Activated CD8-positive, alpha-beta T cell treated with anti-CD3 and anti-CD28 coated beads, Interleukin-2, amount 10 ng/mL, durations not matched to agents 7 days and 5 days (primary cell): Measurements from ENCODE around the gene LBR. TPM values are rescaled to one million over a fixed set of nuclear protein-coding genes. Genes with fewer than 3 reads are reported as not detected.
"Not testable (repeated sequence)": the region's sequence is repeated elsewhere in the genome, so short reads cannot be mapped to it uniquely, and the experiment has no call there.

ENCODE experiments used
- ATAC-seq: fragments of 150-1000 bp; cut with Tn5 transposase; one replicate; pipeline ENCODE4 v1.10.0; 2021; ENCODE audit warnings: moderate library complexity
- CTCF ChIA-PET: fragments of 350-600 bp; sonication (Branson Sonifier 250); formaldehyde crosslinking; loops from one replicate; lab custom pipeline; 2021; ENCODE audit warnings: antibody characterized with exemption; lab: Charles Lee
- POLR2A ChIA-PET: fragments of 350-600 bp; sonication (Branson Sonifier 250); formaldehyde crosslinking; loops from one replicate; lab custom pipeline; 2021; ENCODE audit warnings: antibody characterized with exemption; lab: Charles Lee
- DNase-seq: peaks from one replicate; pipeline ENCODE4 v3.0.0-alpha.2; 2020
- H3K27ac Mint-ChIP-seq: one replicate; pipeline ENCODE4 v1.8.0; 2021; ENCODE audit warnings: mild to moderate bottlenecking, mixed read lengths
- H3K27me3 Mint-ChIP-seq: one replicate; pipeline ENCODE4 v1.8.0; 2021; ENCODE audit warnings: low read depth, mixed read lengths
- H3K36me3 Mint-ChIP-seq: one replicate; pipeline ENCODE4 v1.8.0; 2021; ENCODE audit warnings: low read depth, mixed read lengths
- H3K4me1 Mint-ChIP-seq: one replicate; pipeline ENCODE4 v1.8.0; 2021; ENCODE audit warnings: low read depth, mixed read lengths
- H3K4me3 Mint-ChIP-seq: one replicate; pipeline ENCODE4 v1.8.0; 2021; ENCODE audit warnings: mild to moderate bottlenecking, mixed read lengths
- H3K9me3 Mint-ChIP-seq: one replicate; pipeline ENCODE4 v1.8.0; 2022; ENCODE audit warnings: mixed read lengths; ENCODE audit not compliant: insufficient read depth
- total RNA-seq, 2 experiments: library from RNA; stranded (reverse); gene quantifications; one replicate each; pipeline ENCODE4 v1.2.3, GENCODE V29; 2021

LBR gene
- total RNA-seq, 2 experiments from 2014 or later = 226 to 234 TPM

GRCh38 chr1:225396357-225396756 is 31.5 kb downstream of the LBR start:
- no peaks in the 10 kb centered on the region for H3K9me3 Mint-ChIP-seq
- ChIA-PET CTCF (no interaction called here), POLR2A (no interaction called here)
- H3K4me3 Mint-ChIP-seq = no peak overlapping the region
- peaks cover 2% of the 10 kb centered on the region for H3K4me1 Mint-ChIP-seq
- H3K36me3 Mint-ChIP-seq = peaks cover 58% of the 10 kb centered on the region
- ATAC-seq (peak; percentile 26), DNase-seq (no peak)
- H3K27ac Mint-ChIP-seq = no peak overlapping the region
- H3K27me3 Mint-ChIP-seq = no peaks in the 10 kb centered on the region

- ChIA-PET POLR2A (interaction anchor here (1.1 kb wide), 1 partner anchor 16 kb away, joined by 3 read pairs; no protein-coding TSS in a partner anchor), CTCF (no interaction called here)
- H3K4me1 Mint-ChIP-seq = peaks cover 6% of the 10 kb centered on the region
- H3K27ac Mint-ChIP-seq = peak overlapping the region; percentile 31
- H3K36me3 Mint-ChIP-seq = peaks cover 4% of the 10 kb centered on the region
- ATAC-seq = no peak
- no peaks in the 10 kb centered on the region for H3K27me3 Mint-ChIP-seq
- H3K9me3 Mint-ChIP-seq = no peaks in the 10 kb centered on the region
- no peak for DNase-seq
- H3K4me3 Mint-ChIP-seq = no peak overlapping the region
These were observed 38.0 kb downstream of the LBR start for GRCh38 chr1:225389843-225390242.

GRCh38 chr1:225388372-225388771 is 39.5 kb downstream of the LBR start:
- CTCF ChIA-PET = no interaction called here
- POLR2A ChIA-PET = no interaction called here
- ATAC-seq (no peak), DNase-seq (no peak)
- H3K36me3 Mint-ChIP-seq = peaks cover 4% of the 10 kb centered on the region
- H3K27ac Mint-ChIP-seq = no peak overlapping the region
- peaks cover 6% of the 10 kb centered on the region for H3K4me1 Mint-ChIP-seq
- H3K4me3 Mint-ChIP-seq = no peak overlapping the region
- H3K27me3 Mint-ChIP-seq = no peaks in the 10 kb centered on the region
- H3K9me3 Mint-ChIP-seq = no peaks in the 10 kb centered on the region

GRCh38 chr1:225386860-225387259 is 41.0 kb downstream of the LBR start:
- H3K36me3 Mint-ChIP-seq = not testable (repeated sequence)

GRCh38 chr1:225380691-225381090 is 47.1 kb downstream of the LBR start:
- DNase-seq (no peak), ATAC-seq (no peak)
- no peak overlapping the region for H3K4me3 Mint-ChIP-seq
- H3K27ac Mint-ChIP-seq = no peak overlapping the region
- peaks cover 3% of the 10 kb centered on the region for H3K4me1 Mint-ChIP-seq
- H3K27me3 Mint-ChIP-seq = no peaks in the 10 kb centered on the region
- POLR2A ChIA-PET = no interaction called here
- H3K36me3 Mint-ChIP-seq = peaks cover 2% of the 10 kb centered on the region
- CTCF ChIA-PET = interaction anchor here (1.3 kb wide), 1 partner anchor 634 kb away, joined by 3 read pairs; no protein-coding TSS in a partner anchor
- H3K9me3 Mint-ChIP-seq = no peaks in the 10 kb centered on the region

More at GRCh38 chr1:225386860-225387259, 41.0 kb downstream of the LBR start:
- DNase-seq, POLR2A ChIA-PET, H3K9me3 Mint-ChIP-seq, H3K27me3 Mint-ChIP-seq, H3K4me1 Mint-ChIP-seq, CTCF ChIA-PET, ATAC-seq, H3K27ac Mint-ChIP-seq, H3K4me3 Mint-ChIP-seq: not testable (repeated sequence)

GRCh38 chr1:225378880-225379279 is 49.0 kb downstream of the LBR start:
- CTCF ChIA-PET = no interaction called here
- Mint-ChIP-seq H3K36me3 (no peaks in the 10 kb centered on the region), H3K4me1 (peaks cover 3% of the 10 kb centered on the region), H3K9me3 (no peaks in the 10 kb centered on the region), H3K27ac (no peak overlapping the region), H3K4me3 (no peak overlapping the region), H3K27me3 (no peaks in the 10 kb centered on the region)
- no peak for ATAC-seq
- no peak for DNase-seq
- POLR2A ChIA-PET = no interaction called here

GRCh38 chr1:225374996-225375395 is 52.8 kb downstream of the LBR start:
- ATAC-seq (no peak), DNase-seq (no peak)
- Mint-ChIP-seq H3K4me1 (peaks cover 1% of the 10 kb centered on the region), H3K4me3 (no peak overlapping the region), H3K27me3 (no peaks in the 10 kb centered on the region), H3K36me3 (no peaks in the 10 kb centered on the region), H3K9me3 (no peaks in the 10 kb centered on the region), H3K27ac (no peak overlapping the region)
- ChIA-PET CTCF (no interaction called here), POLR2A (no interaction called here)

GRCh38 chr1:225373155-225373554 is 54.7 kb downstream of the LBR start:
- Mint-ChIP-seq H3K27me3 (no peaks in the 10 kb centered on the region), H3K4me1 (no peaks in the 10 kb centered on the region), H3K9me3 (no peaks in the 10 kb centered on the region), H3K4me3 (no peak overlapping the region), H3K36me3 (no peaks in the 10 kb centered on the region), H3K27ac (no peak overlapping the region)
- no peak for DNase-seq
- POLR2A ChIA-PET = no interaction called here
- CTCF ChIA-PET = no interaction called here
- no peak for ATAC-seq

GRCh38 chr1:225371366-225372010 is 56.4 kb downstream of the LBR start:
- H3K4me1 Mint-ChIP-seq = no peaks in the 10 kb centered on the region
- POLR2A ChIA-PET = no interaction called here
- CTCF ChIA-PET = no interaction called here
- H3K9me3 Mint-ChIP-seq = no peaks in the 10 kb centered on the region
- H3K27ac Mint-ChIP-seq = no peak overlapping the region
- no peaks in the 10 kb centered on the region for H3K36me3 Mint-ChIP-seq
- no peak overlapping the region for H3K4me3 Mint-ChIP-seq
- no peaks in the 10 kb centered on the region for H3K27me3 Mint-ChIP-seq
- no peak for DNase-seq
- ATAC-seq = no peak

- no peak overlapping the region for H3K4me3 Mint-ChIP-seq
- H3K4me1 Mint-ChIP-seq = no peaks in the 10 kb centered on the region
- no peaks in the 10 kb centered on the region for H3K36me3 Mint-ChIP-seq
- ChIA-PET CTCF (interaction anchor here (1.2 kb wide), 1 partner anchor 28 kb away, joined by 4 read pairs; no protein-coding TSS in a partner anchor), POLR2A (no interaction called here)
- no peaks in the 10 kb centered on the region for H3K27me3 Mint-ChIP-seq
- ATAC-seq = no peak
- DNase-seq = no peak
- H3K27ac Mint-ChIP-seq = no peak overlapping the region
- H3K9me3 Mint-ChIP-seq = no peaks in the 10 kb centered on the region
These were observed 59.7 kb downstream of the LBR start for GRCh38 chr1:225368036-225368552.

GRCh38 chr1:225366552-225366951 is 61.3 kb downstream of the LBR start:
- DNase-seq = no peak
- no peak overlapping the region for H3K4me3 Mint-ChIP-seq
- no peaks in the 10 kb centered on the region for H3K9me3 Mint-ChIP-seq
- CTCF ChIA-PET = no interaction called here
- no peak for ATAC-seq
- POLR2A ChIA-PET = interaction anchor here (0.6 kb wide), 1 partner anchor 9 kb away, joined by 3 read pairs; no protein-coding TSS in a partner anchor
- H3K27ac Mint-ChIP-seq = no peak overlapping the region
- H3K27me3 Mint-ChIP-seq = no peaks in the 10 kb centered on the region
- no peaks in the 10 kb centered on the region for H3K36me3 Mint-ChIP-seq
- H3K4me1 Mint-ChIP-seq = peaks cover 4% of the 10 kb centered on the region

- H3K4me1 Mint-ChIP-seq = peaks cover 4% of the 10 kb centered on the region
- H3K9me3 Mint-ChIP-seq = no peaks in the 10 kb centered on the region
- DNase-seq (no peak), ATAC-seq (no peak)
- ChIA-PET CTCF (no interaction called here), POLR2A (no interaction called here)
- H3K36me3 Mint-ChIP-seq = no peaks in the 10 kb centered on the region
- H3K27ac Mint-ChIP-seq = no peak overlapping the region
- H3K27me3 Mint-ChIP-seq = no peaks in the 10 kb centered on the region
- H3K4me3 Mint-ChIP-seq = no peak overlapping the region
These were observed 61.8 kb downstream of the LBR start for GRCh38 chr1:225366018-225366417.
